K562 (cell line): ENCODE results near the gene ZNF273. TPM values are rescaled to one million over a fixed set of nuclear protein-coding genes. Genes with fewer than 3 reads are reported as not detected.
"Not testable (repeated sequence)": the region's sequence is repeated elsewhere in the genome, so short reads cannot be mapped to it uniquely, and the experiment has no call there.

Experiments
- CBFA2T3 ChIP-seq: fragments of 450-650 bp; IDR thresholded peaks from 2 replicates; pipeline ENCODE4 v1.6.1; 2017
- FOSL1 ChIP-seq: fragments of 200-800 bp; sonication (Bioruptor generic); conservative IDR thresholded peaks from 2 replicates; pipeline ENCODE4 v1.6.1; 2016; ENCODE audit warnings: missing genetic modification characterization, missing compliant biosample characterization
- GATA2 ChIP-seq: sonication (generic); formaldehyde crosslinking; IDR thresholded peaks from 2 replicates; pipeline ENCODE4 v1.4.0; 2020; ENCODE audit warnings: mild to moderate bottlenecking, missing genetic modification reagents
- MAFG ChIP-seq: fragments of 450-650 bp; conservative IDR thresholded peaks from 2 replicates; pipeline ENCODE4 v1.6.1; 2016; ENCODE audit warnings: missing genetic modification characterization, missing compliant biosample characterization
- MEF2A ChIP-seq: IDR thresholded peaks from 2 replicates; pipeline ENCODE4 v1.6.1; 2011; ENCODE audit warnings: low read depth, mild to moderate bottlenecking, low read length, moderate library complexity; ENCODE audit not compliant: control insufficient read depth
- MTA2 ChIP-seq: fragments of 450-650 bp; IDR thresholded peaks from 2 replicates; pipeline ENCODE4 v1.6.1; 2016; ENCODE audit warnings: low read depth
- MYNN ChIP-seq, 2 experiments: sonication (generic); formaldehyde crosslinking in 1 of 2; IDR thresholded peaks; 2 replicates each; pipeline versions ENCODE4 v1.5.0 to v1.6.1; 2016 to 2020; ENCODE audit warnings: antibody characterized with exemption in 1 of 2, missing genetic modification reagents in 1 of 2
- NFE2 ChIP-seq: IDR thresholded peaks from 2 replicates; pipeline ENCODE4 v1.6.1; 2014; ENCODE audit warnings: antibody characterized with exemption, low read depth
- NFIC ChIP-seq: fragments of 450-650 bp; IDR thresholded peaks from 2 replicates; pipeline ENCODE4 v1.6.1; 2017; ENCODE audit warnings: mild to moderate bottlenecking, inconsistent platforms
- NONO ChIP-seq, 2 experiments: fragments of 200-400 bp in 1 of 2; fragments of 450-650 bp in 1 of 2; formaldehyde crosslinking in 1 of 2; IDR thresholded peaks; 2 replicates each; pipeline ENCODE4 v1.6.1; 2017; ENCODE audit warnings: low read depth in 2 of 2, mild to moderate bottlenecking in 2 of 2, moderate library complexity in 2 of 2, low read length in 1 of 2
- TAL1 ChIP-seq: fragments of 450-650 bp; IDR thresholded peaks from 2 replicates; pipeline ENCODE4 v1.6.1; 2016; ENCODE audit warnings: mild to moderate bottlenecking
- ZBED1 ChIP-seq: IDR thresholded peaks from 2 replicates; pipeline ENCODE4 v1.6.1; 2014
- ZKSCAN1 ChIP-seq: fragments of 150-350 bp; IDR thresholded peaks from 2 replicates; pipeline ENCODE4 v1.6.1; 2016; ENCODE audit warnings: low read depth, low read length
- ZNF316 ChIP-seq: fragments of 450-650 bp; IDR thresholded peaks from 2 replicates; pipeline ENCODE4 v1.6.1; 2016
- polyA plus RNA-seq, 8 experiments: library from polyadenylated mRNA; depleted of rRNA in 4 of 8; stranded (reverse) in 5 of 8; unstranded in 3 of 8; fragments of >200 nt; fragmentation: Nextera tagmentation in 2 of 8; fragmentation: Illumina TruSeq in 1 of 8; extraction: Ambion mirVana in 2 of 8; extraction: Trizol in 1 of 8; gene quantifications; 2 replicates each; pipeline versions ENCODE4 v1.2.1 to v1.2.3, GENCODE V29; 2011 to 2014; ENCODE audit warnings: inconsistent platforms in 1 of 8, missing spikeins in 1 of 8
- total RNA-seq, 7 experiments: library from RNA; depleted of rRNA in 6 of 7; stranded (reverse); fragments of >200 nt in 6 of 7; fragmentation: Illumina TruSeq in 2 of 7; extraction: Trizol in 2 of 7; gene quantifications; 2 replicates each; pipeline versions ENCODE4 v1.2.1 to v1.2.3, GENCODE V29; 2011 to 2021; ENCODE audit warnings: low replicate concordance in 1 of 7
- TF ChIP-seq, protein P1 (sequence below): sonication (generic); formaldehyde crosslinking; IDR thresholded peaks from 2 replicates; pipeline ENCODE4 v1.4.0; 2020; ENCODE audit warnings: mild to moderate bottlenecking, missing genetic modification reagents
- TF ChIP-seq, protein P2 (sequence below): fragments of 450-650 bp; IDR thresholded peaks from 2 replicates; pipeline ENCODE4 v1.6.1; 2016; ENCODE audit warnings: low read depth, mild to moderate bottlenecking, moderate library complexity
- TF ChIP-seq, protein P3 (sequence below), 2 experiments: fragments of 450-650 bp in 1 of 2; sonication (generic) in 1 of 2; formaldehyde crosslinking in 1 of 2; IDR thresholded peaks in 1 of 2; conservative IDR thresholded peaks in 1 of 2; 2 replicates each; pipeline versions ENCODE4 v1.6.1 to v1.8.1; 2016 to 2023; ENCODE audit warnings: mild to moderate bottlenecking in 2 of 2, moderate library complexity in 2 of 2, inconsistent platforms in 1 of 2, missing genetic modification reagents in 1 of 2
- TF ChIP-seq, protein P4 (sequence below), 2 experiments: fragments of 450-650 bp; IDR thresholded peaks; 2 replicates each; pipeline ENCODE4 v1.6.1; 2016
- TF ChIP-seq, protein P5 (sequence below), 2 experiments: fragments of 150-350 bp in 1 of 2; IDR thresholded peaks; 2 replicates each; pipeline ENCODE4 v1.6.1; 2012 to 2016; ENCODE audit warnings: low read depth in 2 of 2, low read length in 2 of 2, mild to moderate bottlenecking in 1 of 2, moderate library complexity in 1 of 2

Gene ZNF273
- total and polyA plus RNA-seq, 9 of the 15 experiments (the other 6 are each of a cell fraction or from before 2014, with no cell fraction given), result 13.3 to 37.0 (median 20.7) TPM

DNA sequence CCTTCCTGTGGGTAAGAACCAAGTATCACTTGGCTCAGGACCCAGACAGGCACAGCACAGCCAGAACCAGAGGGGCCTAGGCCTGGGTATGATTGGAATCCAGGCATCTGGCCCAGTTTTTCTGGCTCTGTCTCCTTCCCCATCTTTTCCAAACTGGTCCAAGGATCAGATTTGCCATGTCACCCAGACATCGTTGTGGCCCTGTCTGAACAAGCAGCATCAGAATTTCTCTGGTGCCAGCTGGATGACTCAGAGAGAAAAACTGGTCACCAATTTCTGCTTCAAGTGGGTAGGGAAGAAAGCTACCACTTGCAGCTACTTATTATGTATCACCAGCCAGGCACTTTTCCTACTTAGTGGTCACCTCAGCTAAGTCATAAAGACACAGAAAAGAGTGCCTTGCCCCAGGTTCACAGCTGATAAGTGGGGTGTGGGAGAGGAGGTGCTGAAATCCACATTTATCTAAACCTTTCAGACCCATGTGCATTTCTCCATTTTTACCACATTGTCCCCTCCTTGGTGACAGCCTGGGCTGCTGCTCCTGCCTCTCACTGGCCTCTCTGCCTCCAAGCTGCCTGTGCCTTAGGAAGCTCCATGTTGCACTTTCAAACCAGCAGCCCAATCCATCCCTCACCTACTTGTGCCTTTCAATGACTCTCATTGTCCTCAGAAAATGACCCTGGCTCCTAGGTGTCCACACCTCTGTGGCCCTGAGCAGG, 11.6 kb upstream of the ZNF273 start (continued):
- TF ChIP-seq, protein P1, sequence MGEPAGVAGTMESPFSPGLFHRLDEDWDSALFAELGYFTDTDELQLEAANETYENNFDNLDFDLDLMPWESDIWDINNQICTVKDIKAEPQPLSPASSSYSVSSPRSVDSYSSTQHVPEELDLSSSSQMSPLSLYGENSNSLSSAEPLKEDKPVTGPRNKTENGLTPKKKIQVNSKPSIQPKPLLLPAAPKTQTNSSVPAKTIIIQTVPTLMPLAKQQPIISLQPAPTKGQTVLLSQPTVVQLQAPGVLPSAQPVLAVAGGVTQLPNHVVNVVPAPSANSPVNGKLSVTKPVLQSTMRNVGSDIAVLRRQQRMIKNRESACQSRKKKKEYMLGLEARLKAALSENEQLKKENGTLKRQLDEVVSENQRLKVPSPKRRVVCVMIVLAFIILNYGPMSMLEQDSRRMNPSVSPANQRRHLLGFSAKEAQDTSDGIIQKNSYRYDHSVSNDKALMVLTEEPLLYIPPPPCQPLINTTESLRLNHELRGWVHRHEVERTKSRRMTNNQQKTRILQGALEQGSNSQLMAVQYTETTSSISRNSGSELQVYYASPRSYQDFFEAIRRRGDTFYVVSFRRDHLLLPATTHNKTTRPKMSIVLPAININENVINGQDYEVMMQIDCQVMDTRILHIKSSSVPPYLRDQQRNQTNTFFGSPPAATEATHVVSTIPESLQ (CRISPR knock-in tag), result 0 out of 2 replicates have a peak, but pooled peaks have one; percentile 59
- TF ChIP-seq, protein P2, sequence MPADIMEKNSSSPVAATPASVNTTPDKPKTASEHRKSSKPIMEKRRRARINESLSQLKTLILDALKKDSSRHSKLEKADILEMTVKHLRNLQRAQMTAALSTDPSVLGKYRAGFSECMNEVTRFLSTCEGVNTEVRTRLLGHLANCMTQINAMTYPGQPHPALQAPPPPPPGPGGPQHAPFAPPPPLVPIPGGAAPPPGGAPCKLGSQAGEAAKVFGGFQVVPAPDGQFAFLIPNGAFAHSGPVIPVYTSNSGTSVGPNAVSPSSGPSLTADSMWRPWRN, result peak; percentile 62; the same call in 1 of the 2 replicates
- TF ChIP-seq NFIC (peak; percentile 72), GATA2 (peak; percentile 71), ZBED1 (0 out of 2 replicates have a peak, but pooled peaks have one; percentile 44), MEF2A (0 out of 2 replicates have a peak, but pooled peaks have one; percentile 13), MYNN (IDR thresholded peaks at IDR 0.05) (peak; percentile 75), NFE2 (peak; percentile 58), TAL1 (peak; percentile 89), ZKSCAN1 (0 out of 2 replicates have a peak, but pooled peaks have one; percentile 36), FOSL1 (tag) (peak; percentile 47; the same call in 1 of the 2 replicates), MTA2 (peak; percentile 75), ZNF316 (0 out of 2 replicates have a peak, but pooled peaks have one; percentile 41), CBFA2T3 (peak; percentile 90), NONO (IDR thresholded peaks at IDR 0.05; ENCODE audit: low read depth in 2 of 2, low read length in 1 of 2) (peak in 1 of 2 experiments; percentile 48; a peak in 1 of 4 replicates), MAFG (tag) (peak; percentile 73)
- TF ChIP-seq, protein P3, sequence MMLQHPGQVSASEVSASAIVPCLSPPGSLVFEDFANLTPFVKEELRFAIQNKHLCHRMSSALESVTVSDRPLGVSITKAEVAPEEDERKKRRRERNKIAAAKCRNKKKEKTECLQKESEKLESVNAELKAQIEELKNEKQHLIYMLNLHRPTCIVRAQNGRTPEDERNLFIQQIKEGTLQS (IDR thresholded peaks at IDR 0.05), result peak; percentile 31
- TF ChIP-seq, protein P3 (CRISPR knock-in tag; conservative IDR thresholded peaks at IDR 0.05), result not testable (repeated sequence)
- TF ChIP-seq MYNN (CRISPR knock-in tag; IDR thresholded peaks at IDR 0.05), result not testable (repeated sequence)
- TF ChIP-seq, protein P4, sequence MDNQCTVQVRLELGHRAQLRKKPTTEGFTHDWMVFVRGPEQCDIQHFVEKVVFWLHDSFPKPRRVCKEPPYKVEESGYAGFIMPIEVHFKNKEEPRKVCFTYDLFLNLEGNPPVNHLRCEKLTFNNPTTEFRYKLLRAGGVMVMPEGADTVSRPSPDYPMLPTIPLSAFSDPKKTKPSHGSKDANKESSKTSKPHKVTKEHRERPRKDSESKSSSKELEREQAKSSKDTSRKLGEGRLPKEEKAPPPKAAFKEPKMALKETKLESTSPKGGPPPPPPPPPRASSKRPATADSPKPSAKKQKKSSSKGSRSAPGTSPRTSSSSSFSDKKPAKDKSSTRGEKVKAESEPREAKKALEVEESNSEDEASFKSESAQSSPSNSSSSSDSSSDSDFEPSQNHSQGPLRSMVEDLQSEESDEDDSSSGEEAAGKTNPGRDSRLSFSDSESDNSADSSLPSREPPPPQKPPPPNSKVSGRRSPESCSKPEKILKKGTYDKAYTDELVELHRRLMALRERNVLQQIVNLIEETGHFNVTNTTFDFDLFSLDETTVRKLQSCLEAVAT (IDR thresholded peaks at IDR 0.05), result peak in 1 of 2 experiments; percentile 49; a peak in 1 of 4 replicates
- TF ChIP-seq, protein P5, sequence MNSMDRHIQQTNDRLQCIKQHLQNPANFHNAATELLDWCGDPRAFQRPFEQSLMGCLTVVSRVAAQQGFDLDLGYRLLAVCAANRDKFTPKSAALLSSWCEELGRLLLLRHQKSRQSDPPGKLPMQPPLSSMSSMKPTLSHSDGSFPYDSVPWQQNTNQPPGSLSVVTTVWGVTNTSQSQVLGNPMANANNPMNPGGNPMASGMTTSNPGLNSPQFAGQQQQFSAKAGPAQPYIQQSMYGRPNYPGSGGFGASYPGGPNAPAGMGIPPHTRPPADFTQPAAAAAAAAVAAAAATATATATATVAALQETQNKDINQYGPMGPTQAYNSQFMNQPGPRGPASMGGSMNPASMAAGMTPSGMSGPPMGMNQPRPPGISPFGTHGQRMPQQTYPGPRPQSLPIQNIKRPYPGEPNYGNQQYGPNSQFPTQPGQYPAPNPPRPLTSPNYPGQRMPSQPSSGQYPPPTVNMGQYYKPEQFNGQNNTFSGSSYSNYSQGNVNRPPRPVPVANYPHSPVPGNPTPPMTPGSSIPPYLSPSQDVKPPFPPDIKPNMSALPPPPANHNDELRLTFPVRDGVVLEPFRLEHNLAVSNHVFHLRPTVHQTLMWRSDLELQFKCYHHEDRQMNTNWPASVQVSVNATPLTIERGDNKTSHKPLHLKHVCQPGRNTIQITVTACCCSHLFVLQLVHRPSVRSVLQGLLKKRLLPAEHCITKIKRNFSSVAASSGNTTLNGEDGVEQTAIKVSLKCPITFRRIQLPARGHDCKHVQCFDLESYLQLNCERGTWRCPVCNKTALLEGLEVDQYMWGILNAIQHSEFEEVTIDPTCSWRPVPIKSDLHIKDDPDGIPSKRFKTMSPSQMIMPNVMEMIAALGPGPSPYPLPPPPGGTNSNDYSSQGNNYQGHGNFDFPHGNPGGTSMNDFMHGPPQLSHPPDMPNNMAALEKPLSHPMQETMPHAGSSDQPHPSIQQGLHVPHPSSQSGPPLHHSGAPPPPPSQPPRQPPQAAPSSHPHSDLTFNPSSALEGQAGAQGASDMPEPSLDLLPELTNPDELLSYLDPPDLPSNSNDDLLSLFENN (IDR thresholded peaks at IDR 0.05; ENCODE audit: low read depth in 2 of 2, low read length in 2 of 2), result peak in 1 of 2 experiments; percentile 64; a peak in 1 of 4 replicates
